ENCODE measurements around the gene IL7R. TPM values are rescaled to one million over a fixed set of nuclear protein-coding genes. Genes with fewer than 3 reads are reported as not detected.

The IL7R gene
- polyA plus RNA-seq (2012; ENCODE audit: missing spikeins): 2.3 TPM

- TF ChIP-seq POLR2A (IDR thresholded peaks at IDR 0.05; ENCODE audit: low read depth, low read length) (no peak), TAF1 (IDR thresholded peaks at IDR 0.05; ENCODE audit: borderline replicate concordance, low read depth, low read length) (no peak), POLR2AphosphoS5 (IDR thresholded peaks at IDR 0.05; ENCODE audit: low read depth, low read length) (no peak)
- no peak for DNase-seq (ENCODE audit: insufficient read length)
- FAIRE-seq: peak; percentile 33
Measured at GRCh38 chr5:35856765-35857351, at the start of gene IL7R. TSS of gene IL7R (plus strand) at chr5:35856891. CDS start at chr5:35856978, 87 bp downstream.

- FAIRE-seq: no peak
- no peak for TF ChIP-seq POLR2AphosphoS5 (IDR thresholded peaks at IDR 0.05; ENCODE audit: low read depth, low read length)
- no peak for TF ChIP-seq POLR2A (IDR thresholded peaks at IDR 0.05; ENCODE audit: low read depth, low read length)
- no peak for TF ChIP-seq TAF1 (IDR thresholded peaks at IDR 0.05; ENCODE audit: borderline replicate concordance, low read depth, low read length)
Measured at GRCh38 chr5:35810601-35811000, 46.1 kb upstream of the IL7R start.

GRCh38 chr5:35811108-35811741 lies 45.5 kb upstream of the IL7R start:
- no peak for DNase-seq (ENCODE audit: insufficient read length)
- no peak for TF ChIP-seq POLR2AphosphoS5 (IDR thresholded peaks at IDR 0.05; ENCODE audit: low read depth, low read length)
- FAIRE-seq: no peak

More at GRCh38 chr5:35810601-35811000, 46.1 kb upstream of the IL7R start:
- no peak for DNase-seq (ENCODE audit: insufficient read length)

GRCh38 chr5:35813521-35813920 lies 43.2 kb upstream of the IL7R start:
- FAIRE-seq (no peak), DNase-seq (ENCODE audit: insufficient read length) (no peak)
- no peak for TF ChIP-seq POLR2AphosphoS5 (IDR thresholded peaks at IDR 0.05; ENCODE audit: low read depth, low read length)

- no peak for DNase-seq (ENCODE audit: insufficient read length)
- TF ChIP-seq TAF1 (IDR thresholded peaks at IDR 0.05; ENCODE audit: borderline replicate concordance, low read depth, low read length): no peak
- no peak for TF ChIP-seq POLR2A (IDR thresholded peaks at IDR 0.05; ENCODE audit: low read depth, low read length)
- no peak for TF ChIP-seq POLR2AphosphoS5 (IDR thresholded peaks at IDR 0.05; ENCODE audit: low read depth, low read length)
- FAIRE-seq: peak; percentile 90
Measured at GRCh38 chr5:35815089-35815936, 41.4 kb upstream of the IL7R start.

- TF ChIP-seq POLR2AphosphoS5 (IDR thresholded peaks at IDR 0.05; ENCODE audit: low read depth, low read length) (no peak), POLR2A (IDR thresholded peaks at IDR 0.05; ENCODE audit: low read depth, low read length) (no peak), TAF1 (IDR thresholded peaks at IDR 0.05; ENCODE audit: borderline replicate concordance, low read depth, low read length) (no peak)
- DNase-seq (ENCODE audit: insufficient read length) (no peak), FAIRE-seq (no peak)
Measured at GRCh38 chr5:35816881-35817521, 39.7 kb upstream of the IL7R start.

GRCh38 chr5:35819026-35819425 lies 37.7 kb upstream of the IL7R start:
- DNase-seq (ENCODE audit: insufficient read length): no peak
- TF ChIP-seq POLR2AphosphoS5 (IDR thresholded peaks at IDR 0.05; ENCODE audit: low read depth, low read length) (no peak), TAF1 (IDR thresholded peaks at IDR 0.05; ENCODE audit: borderline replicate concordance, low read depth, low read length) (no peak), POLR2A (IDR thresholded peaks at IDR 0.05; ENCODE audit: low read depth, low read length) (no peak)
- peak; percentile 5 for FAIRE-seq

- DNase-seq (ENCODE audit: insufficient read length) (no peak), FAIRE-seq (no peak)
- TF ChIP-seq POLR2AphosphoS5 (IDR thresholded peaks at IDR 0.05; ENCODE audit: low read depth, low read length) (no peak), POLR2A (IDR thresholded peaks at IDR 0.05; ENCODE audit: low read depth, low read length) (no peak), TAF1 (IDR thresholded peaks at IDR 0.05; ENCODE audit: borderline replicate concordance, low read depth, low read length) (no peak)
Measured at GRCh38 chr5:35819668-35820067, 37.0 kb upstream of the IL7R start.

GRCh38 chr5:35820735-35821134 lies 36.0 kb upstream of the IL7R start:
- TF ChIP-seq TAF1 (IDR thresholded peaks at IDR 0.05; ENCODE audit: borderline replicate concordance, low read depth, low read length): no peak
- no peak for TF ChIP-seq POLR2AphosphoS5 (IDR thresholded peaks at IDR 0.05; ENCODE audit: low read depth, low read length)
- no peak for TF ChIP-seq POLR2A (IDR thresholded peaks at IDR 0.05; ENCODE audit: low read depth, low read length)
- no peak for FAIRE-seq
- DNase-seq (ENCODE audit: insufficient read length): no peak

- DNase-seq (ENCODE audit: insufficient read length): no peak
- no peak for FAIRE-seq
- no peak for TF ChIP-seq POLR2AphosphoS5 (IDR thresholded peaks at IDR 0.05; ENCODE audit: low read depth, low read length)
- no peak for TF ChIP-seq POLR2A (IDR thresholded peaks at IDR 0.05; ENCODE audit: low read depth, low read length)
- TF ChIP-seq TAF1 (IDR thresholded peaks at IDR 0.05; ENCODE audit: borderline replicate concordance, low read depth, low read length): no peak
Measured at GRCh38 chr5:35821513-35821912, 35.2 kb upstream of the IL7R start.

- TF ChIP-seq TAF1 (IDR thresholded peaks at IDR 0.05; ENCODE audit: borderline replicate concordance, low read depth, low read length): no peak
- TF ChIP-seq POLR2A (IDR thresholded peaks at IDR 0.05; ENCODE audit: low read depth, low read length): no peak
- no peak for TF ChIP-seq POLR2AphosphoS5 (IDR thresholded peaks at IDR 0.05; ENCODE audit: low read depth, low read length)
- DNase-seq (ENCODE audit: insufficient read length) (no peak), FAIRE-seq (no peak)
Measured at GRCh38 chr5:35822511-35822910, 34.2 kb upstream of the IL7R start.

All from GM12892 (cell line).